Measurements from ENCODE around the gene OR6B2. TPM values are rescaled to one million over a fixed set of nuclear protein-coding genes. Genes with fewer than 3 reads are reported as not detected.

Gene OR6B2
- polyA plus RNA-seq, 3 donors: not detected

GRCh38 chr2:240043279-240043989 is 13.2 kb upstream of the OR6B2 start:
- WGBS (ENCODE audit: insufficient coverage): 84% methylated on average over 21 of the region's 21 CpGs
- DNase-seq: no peak
- Histone ChIP-seq H4K20me1 (ENCODE audit: insufficient read depth, low read length) (no peaks in the 10 kb centered on the region), H3K4me2 (replicated peaks; ENCODE audit: extremely low read depth, low read length, poor library complexity, severe bottlenecking) (no peak overlapping the region), H3K79me2 (ENCODE audit: insufficient read depth, low read length) (no peaks in the 10 kb centered on the region), H3K27me3 (ENCODE audit: control insufficient read depth in 2 of 2, insufficient read depth in 2 of 2, low read length in 2 of 2) (peaks cover 6 to 9% of the 10 kb centered on the region in 2 donors), H3K27ac (ENCODE audit: low read depth in 1 of 2, low read length in 2 of 2) (no peak overlapping the region), H3K4me1 (ENCODE audit: control insufficient read depth in 1 of 2, insufficient read depth in 2 of 2, low read length in 2 of 2) (no peaks in the 10 kb centered on the region), H2AFZ (ENCODE audit: insufficient read depth, low read depth, low read length, poor library complexity, severe bottlenecking) (no peak overlapping the region), H3K4me3 (replicated peaks in 1 of 3; ENCODE audit: low read depth in 2 of 3, low read length in 3 of 3) (no peak overlapping the region), H3K9me3 (replicated peaks in 1 of 2; ENCODE audit: control insufficient read depth in 1 of 2, insufficient read depth in 1 of 2, low read length in 2 of 2) (no peaks in the 10 kb centered on the region), H3K9ac (ENCODE audit: insufficient read depth, low read length, poor library complexity, severe bottlenecking) (no peak overlapping the region), H3K36me3 (replicated peaks in 1 of 2; ENCODE audit: control insufficient read depth in 1 of 2, insufficient read depth in 2 of 2, low read length in 2 of 2) (no peaks in the 10 kb centered on the region)
- intact Hi-C loops (cut with micrococcal nuclease): no loop called here
- Mint-ChIP-seq H3K4me1 (no peaks in the 10 kb centered on the region), H3K27me3 (ENCODE audit: low read depth in 3 of 3) (peaks cover 13 to 16% (median 15%) of the 10 kb centered on the region in 3 donors), H3K9me3 (peaks cover 0 to 2% (median 0%) of the 10 kb centered on the region in 7 donors), H3K36me3 (no peaks in the 10 kb centered on the region), H3K27ac (no peak overlapping the region), H3K4me3 (no peak overlapping the region)
- TF ChIP-seq CTCF (IDR thresholded peaks at IDR 0.05): no peak

- no peaks in the 10 kb centered on the region for H3K4me1 ChIP-seq (ENCODE audit: control insufficient read depth in 1 of 2, insufficient read depth in 2 of 2, low read length in 2 of 2)
- no peaks in the 10 kb centered on the region for H3K79me2 ChIP-seq (ENCODE audit: insufficient read depth, low read length)
- H3K36me3 ChIP-seq (replicated peaks in 1 of 2; ENCODE audit: control insufficient read depth in 1 of 2, insufficient read depth in 2 of 2, low read length in 2 of 2): no peaks in the 10 kb centered on the region
- WGBS (ENCODE audit: insufficient coverage): 61% methylated on average over 8 of the region's 11 CpGs
- H3K9ac ChIP-seq (ENCODE audit: insufficient read depth, low read length, poor library complexity, severe bottlenecking): no peak overlapping the region
- no peak for TF ChIP-seq CTCF (IDR thresholded peaks at IDR 0.05)
- no peak overlapping the region for H3K27ac ChIP-seq (ENCODE audit: low read depth in 1 of 2, low read length in 2 of 2)
- H4K20me1 ChIP-seq (ENCODE audit: insufficient read depth, low read length): no peaks in the 10 kb centered on the region
- intact Hi-C loops (cut with micrococcal nuclease): no loop called here
- H3K27ac Mint-ChIP-seq: no peak overlapping the region
- no peak for DNase-seq
- H2AFZ ChIP-seq (ENCODE audit: insufficient read depth, low read depth, low read length, poor library complexity, severe bottlenecking): no peak overlapping the region
- peaks cover 12 to 18% (median 14%) of the 10 kb centered on the region in 3 donors for H3K27me3 Mint-ChIP-seq (ENCODE audit: low read depth in 3 of 3)
- no peak overlapping the region for H3K4me3 ChIP-seq (replicated peaks in 1 of 3; ENCODE audit: low read depth in 2 of 3, low read length in 3 of 3)
- H3K9me3 ChIP-seq (replicated peaks in 1 of 2; ENCODE audit: control insufficient read depth in 1 of 2, insufficient read depth in 1 of 2, low read length in 2 of 2): no peaks in the 10 kb centered on the region
- no peak overlapping the region for H3K4me2 ChIP-seq (replicated peaks; ENCODE audit: extremely low read depth, low read length, poor library complexity, severe bottlenecking)
- H3K36me3 Mint-ChIP-seq: no peaks in the 10 kb centered on the region
- peaks cover 6 to 11% of the 10 kb centered on the region in 2 donors for H3K27me3 ChIP-seq (ENCODE audit: control insufficient read depth in 2 of 2, insufficient read depth in 2 of 2, low read length in 2 of 2)
- peaks cover 0 to 2% (median 0%) of the 10 kb centered on the region in 7 donors for H3K9me3 Mint-ChIP-seq
- H3K4me1 Mint-ChIP-seq: no peaks in the 10 kb centered on the region
- H3K4me3 Mint-ChIP-seq: no peak overlapping the region
Measured at GRCh38 chr2:240042740-240043139, 12.5 kb upstream of the OR6B2 start.
